SK-N-SH (cell line): ENCODE results near the gene LOX. TPM values are rescaled to one million over a fixed set of nuclear protein-coding genes. Genes with fewer than 3 reads are reported as not detected.

Source experiments
- CTCF ChIA-PET: fragments of 300-600, 350-600 bp; formaldehyde crosslinking; extraction: SDS; loops from one replicate; lab custom pipeline; 2021; lab: Yijun Ruan, JAX
- POLR2A ChIA-PET: fragments of 350-600 bp; sonication (Branson Sonifier 250); formaldehyde crosslinking; extraction: SDS; loops from one replicate; lab custom pipeline; 2020; ENCODE audit warnings: antibody characterized with exemption, inconsistent platforms; lab: Yijun Ruan, JAX
- DNase-seq: peaks from one replicate; pipeline ENCODE4 v3.0.0; 2012
- H2AFZ ChIP-seq: fragments of 200-600 bp; sonication (generic); 2 replicates; pipeline ENCODE4 v1.8.1; 2016; ENCODE audit warnings: antibody characterized with exemption, mild to moderate bottlenecking, low read depth
- H3F3A ChIP-seq: fragments of 200-600 bp; sonication (generic); replicated peaks from 2 replicates; pipeline ENCODE3; 2016; ENCODE audit warnings: antibody characterized with exemption, mild to moderate bottlenecking; ENCODE audit not compliant: insufficient read depth
- H3K27ac ChIP-seq, 2 experiments: fragments of 200-500 bp in 1 of 2; fragments of 200-600 bp in 1 of 2; sonication (Bioruptor generic) in 1 of 2; sonication (generic), shearing (Covaris generic) in 1 of 2; 2 replicates each; pipeline versions ENCODE4 v1.5.1 to v1.6.1; 2014 to 2016; ENCODE audit warnings: low read depth in 2 of 2, inconsistent platforms in 1 of 2, low read length in 1 of 2, mild to moderate bottlenecking in 1 of 2, mixed read lengths in 1 of 2
- H3K27me3 ChIP-seq: fragments of 200-600 bp; sonication (generic), shearing (Covaris generic); 2 replicates; pipeline ENCODE4 v1.6.1; 2016; ENCODE audit warnings: mixed run types; ENCODE audit not compliant: insufficient read depth
- H3K36me3 ChIP-seq, 2 experiments: fragments of 200-500 bp in 1 of 2; fragments of 200-600 bp in 1 of 2; sonication (Bioruptor generic) in 1 of 2; sonication (generic) in 1 of 2; replicated peaks in 1 of 2; 2 replicates each; pipeline versions ENCODE3 to v1.5.1; 2014 to 2016; ENCODE audit warnings: low read length in 1 of 2, mild to moderate bottlenecking in 1 of 2; ENCODE audit not compliant: insufficient read depth in 2 of 2, control insufficient read depth in 1 of 2
- H3K4me1 ChIP-seq, 2 experiments: fragments of 200-500 bp in 1 of 2; fragments of 200-600 bp in 1 of 2; sonication (Bioruptor generic) in 1 of 2; sonication (generic), shearing (Covaris generic) in 1 of 2; 2 replicates each; pipeline versions ENCODE4 v1.5.1 to v1.6.1; 2014 to 2016; ENCODE audit warnings: low read depth in 1 of 2, low read length in 1 of 2, mixed run types in 1 of 2; ENCODE audit not compliant: insufficient read depth in 2 of 2, control insufficient read depth in 1 of 2
- H3K4me2 ChIP-seq: fragments of 200-600 bp; sonication (generic), shearing (Covaris generic); 2 replicates; pipeline ENCODE4 v1.6.1; 2017; ENCODE audit warnings: mixed run types
- H3K4me3 ChIP-seq, 2 experiments: fragments of 200-500 bp in 1 of 2; fragments of 200-600 bp in 1 of 2; sonication (Bioruptor generic) in 1 of 2; sonication (generic), shearing (Covaris generic) in 1 of 2; 2 replicates each; pipeline versions ENCODE4 v1.5.1 to v1.8.1; 2014 to 2016; ENCODE audit warnings: low read depth in 2 of 2, inconsistent platforms in 1 of 2, low read length in 1 of 2, mild to moderate bottlenecking in 1 of 2, mixed read lengths in 1 of 2, moderate library complexity in 1 of 2
- H3K79me2 ChIP-seq: fragments of 200-600 bp; sonication (generic); 2 replicates; pipeline ENCODE4 v1.8.1; 2017; ENCODE audit warnings: mild to moderate bottlenecking; ENCODE audit not compliant: insufficient read depth
- H3K9ac ChIP-seq: fragments of 200-600 bp; sonication (generic); 2 replicates; pipeline ENCODE4 v1.6.1; 2017; ENCODE audit warnings: mixed run types
- H3K9me2 ChIP-seq: fragments of 200-600 bp; sonication (generic); 2 replicates; pipeline ENCODE4 v1.6.1; 2017; ENCODE audit warnings: mixed run types
- H3K9me3 ChIP-seq: fragments of 200-600 bp; sonication (generic); 2 replicates; pipeline ENCODE4 v1.6.1; 2017; ENCODE audit warnings: mixed run types, mild to moderate bottlenecking, moderate library complexity
- H4K20me1 ChIP-seq: fragments of 200-600 bp; sonication (generic); 2 replicates; pipeline ENCODE4 v1.6.1; 2017; ENCODE audit warnings: mild to moderate bottlenecking, mixed run types; ENCODE audit not compliant: insufficient read depth
- ELF1 ChIP-seq: IDR thresholded peaks from 2 replicates; pipeline ENCODE4 v1.4.0; 2012
- EZH2phosphoT487 ChIP-seq: fragments of 200-600 bp; sonication (generic); IDR thresholded peaks from 2 replicates; pipeline ENCODE4 v1.6.1; 2017; ENCODE audit warnings: low read depth, mixed run types, mild to moderate bottlenecking, antibody characterized with exemption, moderate library complexity, borderline replicate concordance
- FOXJ3 ChIP-seq: sonication (generic); formaldehyde crosslinking; IDR thresholded peaks from 2 replicates; pipeline ENCODE4 v1.5.1; 2020; ENCODE audit warnings: mild to moderate bottlenecking, missing genetic modification reagents
- GABPA ChIP-seq: IDR thresholded peaks from 2 replicates; pipeline ENCODE4 v1.4.0; 2012; ENCODE audit warnings: low read depth, mild to moderate bottlenecking
- GATA2 ChIP-seq: sonication (generic); formaldehyde crosslinking; IDR thresholded peaks from 2 replicates; pipeline ENCODE4 v1.5.0; 2020; ENCODE audit warnings: mild to moderate bottlenecking, missing genetic modification reagents
- NFIC ChIP-seq: IDR thresholded peaks from 2 replicates; pipeline ENCODE4 v1.4.0; 2012; ENCODE audit warnings: borderline replicate concordance
- NRF1 ChIP-seq: IDR thresholded peaks from 2 replicates; pipeline ENCODE4 v1.6.1; 2012; ENCODE audit warnings: low read depth, mild to moderate bottlenecking, low read length
- POLR2AphosphoS5 ChIP-seq: IDR thresholded peaks from 2 replicates; pipeline ENCODE4 v1.6.1; 2012; ENCODE audit warnings: low read depth, low read length
- SIN3A ChIP-seq: IDR thresholded peaks from 2 replicates; pipeline ENCODE4 v1.6.1; 2012; ENCODE audit warnings: low read depth, mild to moderate bottlenecking, low read length, moderate library complexity, borderline replicate concordance
- TAF1 ChIP-seq: IDR thresholded peaks from 2 replicates; pipeline ENCODE4 v1.6.1; 2012; ENCODE audit warnings: low read depth, mild to moderate bottlenecking, low read length, moderate library complexity, borderline replicate concordance
- YY1 ChIP-seq: IDR thresholded peaks from 2 replicates; pipeline ENCODE4 v1.4.0; 2012; ENCODE audit warnings: low read depth, mild to moderate bottlenecking
- WGBS: methylation state at CpG from one replicate; pipeline ENCODE4 v1.1.6; 2017; ENCODE audit warnings: low lambda C conversion rate; 5-methylcytosine and 5-hydroxymethylcytosine counted together
- polyA plus RNA-seq, 3 experiments: library from polyadenylated mRNA; depleted of rRNA; stranded (reverse); fragments of >200 nt; gene quantifications; 2 replicates each; pipeline ENCODE4 v1.2.3, GENCODE V29; 2012
- TF ChIP-seq, protein P1 (sequence below): fragments of 150-350 bp; IDR thresholded peaks from 2 replicates; pipeline ENCODE4 v1.6.1; 2017; ENCODE audit warnings: antibody characterized with exemption, low read length, low read depth, borderline replicate concordance
- TF ChIP-seq, protein P2 (sequence below): IDR thresholded peaks from 2 replicates; pipeline ENCODE4 v1.6.1; 2012; ENCODE audit warnings: mild to moderate bottlenecking, low read depth, low read length, moderate library complexity

Gene LOX
- polyA plus RNA-seq, 1 of the 3 experiments (the other 2 are of a cell fraction) = 36.3 TPM

DNA sequence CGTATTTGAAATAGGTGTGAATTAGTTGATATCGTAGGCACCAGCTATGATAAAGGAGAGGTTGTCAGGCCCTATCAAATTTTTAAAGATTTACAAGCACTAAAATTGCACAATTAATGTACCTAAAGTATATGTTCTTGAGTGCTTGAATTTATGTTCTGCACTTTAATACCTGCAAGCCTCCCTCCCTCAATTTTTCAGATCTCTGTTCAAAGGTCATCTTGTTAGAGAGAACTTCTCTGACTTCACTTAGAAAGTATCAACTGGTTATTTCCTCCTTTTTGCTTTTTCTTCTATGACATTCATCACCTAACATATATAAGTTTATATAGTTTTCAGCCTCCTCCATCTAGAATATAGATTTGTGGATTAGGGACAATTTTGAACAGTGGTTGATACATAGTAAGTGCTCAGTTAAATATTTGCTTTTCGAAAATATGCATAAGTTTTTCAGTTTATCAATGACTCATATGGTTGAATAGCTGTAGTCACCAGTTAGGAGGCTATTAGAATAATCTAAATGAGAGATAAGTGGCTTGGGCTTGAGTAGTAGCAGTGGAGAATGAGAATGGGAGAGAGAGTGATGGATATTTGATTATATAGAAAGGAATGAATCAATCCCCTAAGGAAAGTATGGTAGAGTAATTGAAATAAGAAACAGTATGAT, 37.3 kb downstream of the LOX start:
- no peak overlapping the region for H3K4me2 ChIP-seq
- ChIA-PET CTCF (interaction anchor here (1.0 kb wide), 3 partner anchors 13 to 49 kb away, joined by 3 to 4 read pairs (median 3); no protein-coding TSS in a partner anchor), POLR2A (no interaction called here)
- H3F3A ChIP-seq = peaks cover 6% of the 10 kb centered on the region
- H3K9ac ChIP-seq = no peak overlapping the region
- no peaks in the 10 kb centered on the region for H3K4me1 ChIP-seq
- no peak overlapping the region for H3K27ac ChIP-seq
- WGBS = 94% methylated on average over 3 of the region's 3 CpGs
- H2AFZ ChIP-seq = no peak overlapping the region
- H3K27me3 ChIP-seq = no peaks in the 10 kb centered on the region
- TF ChIP-seq YY1 = no peak
- TF ChIP-seq FOXJ3 (CRISPR knock-in tag) = no peak
- TF ChIP-seq, protein P1, sequence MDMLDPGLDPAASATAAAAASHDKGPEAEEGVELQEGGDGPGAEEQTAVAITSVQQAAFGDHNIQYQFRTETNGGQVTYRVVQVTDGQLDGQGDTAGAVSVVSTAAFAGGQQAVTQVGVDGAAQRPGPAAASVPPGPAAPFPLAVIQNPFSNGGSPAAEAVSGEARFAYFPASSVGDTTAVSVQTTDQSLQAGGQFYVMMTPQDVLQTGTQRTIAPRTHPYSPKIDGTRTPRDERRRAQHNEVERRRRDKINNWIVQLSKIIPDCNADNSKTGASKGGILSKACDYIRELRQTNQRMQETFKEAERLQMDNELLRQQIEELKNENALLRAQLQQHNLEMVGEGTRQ = no peak
- TF ChIP-seq POLR2AphosphoS5 = no peak
- TF ChIP-seq, protein P2, sequence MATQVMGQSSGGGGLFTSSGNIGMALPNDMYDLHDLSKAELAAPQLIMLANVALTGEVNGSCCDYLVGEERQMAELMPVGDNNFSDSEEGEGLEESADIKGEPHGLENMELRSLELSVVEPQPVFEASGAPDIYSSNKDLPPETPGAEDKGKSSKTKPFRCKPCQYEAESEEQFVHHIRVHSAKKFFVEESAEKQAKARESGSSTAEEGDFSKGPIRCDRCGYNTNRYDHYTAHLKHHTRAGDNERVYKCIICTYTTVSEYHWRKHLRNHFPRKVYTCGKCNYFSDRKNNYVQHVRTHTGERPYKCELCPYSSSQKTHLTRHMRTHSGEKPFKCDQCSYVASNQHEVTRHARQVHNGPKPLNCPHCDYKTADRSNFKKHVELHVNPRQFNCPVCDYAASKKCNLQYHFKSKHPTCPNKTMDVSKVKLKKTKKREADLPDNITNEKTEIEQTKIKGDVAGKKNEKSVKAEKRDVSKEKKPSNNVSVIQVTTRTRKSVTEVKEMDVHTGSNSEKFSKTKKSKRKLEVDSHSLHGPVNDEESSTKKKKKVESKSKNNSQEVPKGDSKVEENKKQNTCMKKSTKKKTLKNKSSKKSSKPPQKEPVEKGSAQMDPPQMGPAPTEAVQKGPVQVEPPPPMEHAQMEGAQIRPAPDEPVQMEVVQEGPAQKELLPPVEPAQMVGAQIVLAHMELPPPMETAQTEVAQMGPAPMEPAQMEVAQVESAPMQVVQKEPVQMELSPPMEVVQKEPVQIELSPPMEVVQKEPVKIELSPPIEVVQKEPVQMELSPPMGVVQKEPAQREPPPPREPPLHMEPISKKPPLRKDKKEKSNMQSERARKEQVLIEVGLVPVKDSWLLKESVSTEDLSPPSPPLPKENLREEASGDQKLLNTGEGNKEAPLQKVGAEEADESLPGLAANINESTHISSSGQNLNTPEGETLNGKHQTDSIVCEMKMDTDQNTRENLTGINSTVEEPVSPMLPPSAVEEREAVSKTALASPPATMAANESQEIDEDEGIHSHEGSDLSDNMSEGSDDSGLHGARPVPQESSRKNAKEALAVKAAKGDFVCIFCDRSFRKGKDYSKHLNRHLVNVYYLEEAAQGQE = no peak
- TF ChIP-seq, all 33 proteins: peak for 0
- Histone ChIP-seq H3K9me2 (no peaks in the 10 kb centered on the region), H3K36me3 (peaks cover 2 to 10% of the 10 kb centered on the region in 2 experiments), H3K9me3 (no peaks in the 10 kb centered on the region), H4K20me1 (no peaks in the 10 kb centered on the region), H3K4me3 (no peak overlapping the region), H3K79me2 (no peaks in the 10 kb centered on the region)
- no peak for DNase-seq

DNA sequence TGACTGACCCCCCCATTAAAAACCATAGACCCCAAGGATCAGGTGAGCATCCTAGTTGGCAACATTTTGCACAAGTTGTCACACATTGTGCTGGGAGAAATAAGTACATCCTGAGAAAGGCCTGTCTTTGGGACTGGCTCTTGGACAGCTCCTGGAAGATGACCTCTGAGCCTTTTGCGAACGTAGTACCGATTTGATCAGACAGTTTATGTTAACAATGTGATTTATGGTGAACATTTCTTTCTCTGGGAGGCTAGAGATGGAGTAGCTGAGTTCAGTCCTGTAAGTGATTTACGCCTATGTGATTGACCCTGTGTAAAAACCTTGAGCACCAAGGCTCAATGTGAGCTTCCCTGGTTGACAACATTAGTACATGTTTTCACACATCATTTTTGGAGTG, 41.7 kb downstream of the LOX start:
- Histone ChIP-seq H3K9me3 (no peaks in the 10 kb centered on the region), H3K9me2 (no peaks in the 10 kb centered on the region), H4K20me1 (no peaks in the 10 kb centered on the region), H3K27ac (no peak overlapping the region), H3K4me1 (no peaks in the 10 kb centered on the region), H2AFZ (no peak overlapping the region), H3K4me3 (no peak overlapping the region), H3K27me3 (no peaks in the 10 kb centered on the region), H3F3A (peaks cover 6% of the 10 kb centered on the region), H3K36me3 (peaks cover 3 to 17% of the 10 kb centered on the region in 2 experiments), H3K4me2 (no peak overlapping the region), H3K79me2 (no peaks in the 10 kb centered on the region), H3K9ac (no peak overlapping the region)
- TF ChIP-seq GABPA (no peak), NRF1 (no peak), TAF1 (no peak), GATA2 (CRISPR knock-in tag) (no peak), EZH2phosphoT487 (no peak), NFIC (no peak), ELF1 (no peak), SIN3A (no peak)
- 94% methylated on average over 4 of the region's 4 CpGs for whole genome bisulfite sequencing
- DNase-seq = no peak
- POLR2A ChIA-PET = interaction anchor here (0.5 kb wide), 1 partner anchor 918 kb away, joined by 3 read pairs; no protein-coding TSS in a partner anchor
- CTCF ChIA-PET = no interaction called here
